Aorta (tissue), 5 donors: Measurements from ENCODE around the gene CA11. TPM values are rescaled to one million over a fixed set of nuclear protein-coding genes. Genes with fewer than 3 reads are reported as not detected.
A peak's percentile ranks its signal among the peaks of the same experiment; 100 is the strongest.

Source experiments
- ATAC-seq: fragments of 200-7000 bp; cut with Tn5 transposase; one replicate; pipeline ENCODE4 v1.9.1; 2022; ENCODE audit warnings: moderate library complexity; ENCODE audit not compliant: low FRiP score
- DNase-seq, 2 donors: peaks; one replicate each; pipeline ENCODE4 v3.0.0-alpha.2; 2020
- H3K27ac ChIP-seq, 2 donors: one replicate each; pipeline ENCODE4 v1.5.1; 2013; ENCODE audit warnings: low read length in 2 of 2, mild to moderate bottlenecking in 2 of 2, moderate library complexity in 2 of 2, control low read depth in 1 of 2, inconsistent platforms in 1 of 2, low read depth in 1 of 2
- H3K27me3 ChIP-seq, 2 donors: one replicate each; pipeline ENCODE4 v1.6.1; 2013; ENCODE audit warnings: control low read depth in 1 of 2, low read length in 1 of 2, mild to moderate bottlenecking in 1 of 2, moderate library complexity in 1 of 2; ENCODE audit not compliant: insufficient read depth in 2 of 2, control insufficient read depth in 1 of 2
- H3K36me3 ChIP-seq, 2 donors: one replicate each; pipeline ENCODE4 v1.6.1; 2013; ENCODE audit warnings: control low read depth in 1 of 2, low read length in 1 of 2, mild to moderate bottlenecking in 1 of 2; ENCODE audit not compliant: insufficient read depth in 2 of 2, control insufficient read depth in 1 of 2
- H3K4me1 ChIP-seq, 2 donors: one replicate each; pipeline ENCODE4 v1.6.1; 2013; ENCODE audit warnings: low read length in 2 of 2, control low read depth in 1 of 2, mild to moderate bottlenecking in 1 of 2, moderate library complexity in 1 of 2; ENCODE audit not compliant: insufficient read depth in 2 of 2, control insufficient read depth in 1 of 2
- H3K4me3 ChIP-seq, 2 donors: one replicate each; pipeline ENCODE4 v1.5.1; 2013; ENCODE audit warnings: low read length in 2 of 2, control low read depth in 1 of 2, mild to moderate bottlenecking in 1 of 2
- H3K9me3 ChIP-seq: one replicate; pipeline ENCODE4 v1.6.1; 2013; ENCODE audit warnings: mild to moderate bottlenecking, low read length; ENCODE audit not compliant: control insufficient read depth
- whole genome bisulfite sequencing, 2 donors: extraction: QIAGEN DNeasy Blood & Tissue Kit; methylation state at CpG; one replicate each; pipeline ENCODE4 v1.1.7; 2013; 5-methylcytosine and 5-hydroxymethylcytosine counted together
- intact Hi-C, 2 donors: fragments of 100-400 bp; cut with DNase I; formaldehyde crosslinking; loops; one replicate each; pipeline versions ENCODE4 v1.14.2 to v1.15.0; 2022
- polyA plus RNA-seq, 2 donors: library from polyadenylated mRNA; stranded (reverse); fragments of 200-250 nt; gene quantifications; one replicate each; pipeline ENCODE4 v1.2.3, GENCODE V29; 2013
- total RNA-seq, 2 donors: library from RNA; stranded (reverse); fragmentation: NEBNext Ultra II Directional; extraction: Animal tissue kit (Norgen Biotek cat#: 25700); gene quantifications; one replicate each; pipeline ENCODE4 v1.2.1, GENCODE V29; 2021
- donor health status: healthy with polysubstance abuse.
- donor health status: Bipolar disorder and iron deficiency.
- donor health status: DM: no; HTN: no; CAD: no.
- donor health status: DM: no; HTN: no; CAD: no.
- donor health status: DM: yes; HTN: yes; CAD: no.

Gene CA11
- total and polyA plus RNA-seq, 4 donors: 6.4 to 59.5 (median 13.0) TPM

- 95 to 97% methylated on average over 2 of the region's 2 CpGs for WGBS, 2 donors
- ATAC-seq (no peak), DNase-seq (no peak)
- intact Hi-C loops: loop anchor here in 1 of 2 donors (10.0 kb wide), 2 partner anchors 203 to 333 kb away; no protein-coding TSS in a partner anchor
- Histone ChIP-seq H3K4me1 (peaks cover 0 to 3% of the 10 kb centered on the region in 2 donors), H3K36me3 (no peaks in the 10 kb centered on the region), H3K9me3 (no peaks in the 10 kb centered on the region), H3K27me3 (no peaks in the 10 kb centered on the region), H3K27ac (no peak overlapping the region), H3K4me3 (no peak overlapping the region)
These were observed 4.1 kb downstream of the CA11 start for GRCh38 chr19:48641850-48642249.

GRCh38 chr19:48639483-48640375 is 6.3 kb downstream of the CA11 start:
- H3K27me3 ChIP-seq: no peaks in the 10 kb centered on the region
- no peak for ATAC-seq
- DNase-seq: no peak
- intact Hi-C loops: loop anchor here in 1 of 2 donors (10.0 kb wide), 3 partner anchors 205 to 1365 kb away; partner anchors contain the start of gene INAFM1
- H3K4me3 ChIP-seq: no peak overlapping the region
- WGBS, 2 donors: 65 to 74% methylated on average over 33 of the region's 33 CpGs
- no peaks in the 10 kb centered on the region for H3K4me1 ChIP-seq
- H3K27ac ChIP-seq: no peak overlapping the region
- H3K9me3 ChIP-seq: no peaks in the 10 kb centered on the region
- H3K36me3 ChIP-seq: no peaks in the 10 kb centered on the region

GRCh38 chr19:48638831-48639381 is 7.1 kb downstream of the CA11 start:
- 69 to 76% methylated on average over 16 of the region's 16 CpGs for WGBS, 2 donors
- no peak overlapping the region for H3K4me3 ChIP-seq

GRCh38 chr19:48637948-48638830 is 7.8 kb downstream of the CA11 start:
- intact Hi-C loops: loop anchor here in 1 of 2 donors (10.0 kb wide), 1 partner anchor 1363 kb away; the partner anchor contains the start of gene INAFM1
- Histone ChIP-seq H3K4me3 (peak overlapping the region; percentile 20 to 43), H3K27me3 (no peaks in the 10 kb centered on the region), H3K27ac (peak overlapping the region; percentile 83 to 93), H3K36me3 (no peaks in the 10 kb centered on the region), H3K9me3 (no peaks in the 10 kb centered on the region), H3K4me1 (no peaks in the 10 kb centered on the region)
- DNase-seq (peak; percentile 88 to 89), ATAC-seq (peak; percentile 75)
- WGBS, 2 donors: 8% methylated on average over 27 to 29 of the region's 29 CpGs

More at GRCh38 chr19:48638831-48639381, 7.1 kb downstream of the CA11 start:
- H3K4me1 ChIP-seq: no peaks in the 10 kb centered on the region
- intact Hi-C loops: loop anchor here in 1 of 2 donors (10.0 kb wide), 1 partner anchor 1364 kb away; the partner anchor contains the start of gene INAFM1
- DNase-seq: no peak
- peak overlapping the region in 1 of 2 donors; percentile 93 for H3K27ac ChIP-seq
- no peaks in the 10 kb centered on the region for H3K27me3 ChIP-seq
- no peaks in the 10 kb centered on the region for H3K36me3 ChIP-seq
- no peak for ATAC-seq
- no peaks in the 10 kb centered on the region for H3K9me3 ChIP-seq

- ATAC-seq (peak; percentile 92), DNase-seq (peak; percentile 99 to 100)
- peak overlapping the region; percentile 20 to 43 for H3K4me3 ChIP-seq
- peak overlapping the region; percentile 83 to 93 for H3K27ac ChIP-seq
- intact Hi-C loops: loop anchor here in 1 of 2 donors (10.0 kb wide), 1 partner anchor 1363 kb away; the partner anchor contains the start of gene INAFM1
- no peaks in the 10 kb centered on the region for H3K4me1 ChIP-seq
- whole genome bisulfite sequencing, 2 donors: 0 to 1% methylated on average over 33 to 38 of the region's 38 CpGs
- no peaks in the 10 kb centered on the region for H3K36me3 ChIP-seq
- H3K27me3 ChIP-seq: no peaks in the 10 kb centered on the region
- H3K9me3 ChIP-seq: no peaks in the 10 kb centered on the region
These were observed 8.5 kb downstream of the CA11 start for GRCh38 chr19:48637449-48637947.

- no peaks in the 10 kb centered on the region for H3K36me3 ChIP-seq
- H3K4me3 ChIP-seq: peak within 1 kb of the TSS; percentile 34 to 81
- intact Hi-C loops: loop anchor here in 1 of 2 donors (10.0 kb wide), 1 partner anchor 1362 kb away; the partner anchor contains the start of gene INAFM1
- ATAC-seq (peak; percentile 23), DNase-seq (peak in 1 of 2 donors; percentile 79)
- H3K9me3 ChIP-seq: no peaks in the 10 kb centered on the region
- no peaks in the 10 kb centered on the region for H3K27me3 ChIP-seq
- peak within 1 kb of the TSS; percentile 83 to 93 for H3K27ac ChIP-seq
- WGBS, 2 donors: 0 to 1% methylated on average over 40 of the region's 40 CpGs
- no peaks in the 10 kb centered on the region for H3K4me1 ChIP-seq
These were observed 9.0 kb downstream of the CA11 start, which contains the start of gene DBP for GRCh38 chr19:48636859-48637448. TSS of gene DBP (minus strand) at chr19:48637379. CDS start at chr19:48636994, 385 bp downstream.

- 1 to 2% methylated on average over 34 to 35 of the region's 35 CpGs for WGBS, 2 donors
- no peak for ATAC-seq
- intact Hi-C loops: loop anchor here in 1 of 2 donors (10.0 kb wide), 1 partner anchor 1361 kb away; the partner anchor contains the start of gene INAFM1
- Histone ChIP-seq H3K36me3 (no peaks in the 10 kb centered on the region), H3K27ac (peak overlapping the region in 1 of 2 donors; percentile 65), H3K9me3 (no peaks in the 10 kb centered on the region), H3K27me3 (no peaks in the 10 kb centered on the region), H3K4me1 (no peaks in the 10 kb centered on the region), H3K4me3 (peak overlapping the region; percentile 34 to 81)
- DNase-seq: peak in 1 of 2 donors; percentile 80
These were observed 9.8 kb downstream of the CA11 start for GRCh38 chr19:48635966-48636858.
